Stimulated activated effector memory CD8-positive, alpha-beta T cell treated with anti-CD3 and anti-CD28 coated beads, Interleukin-12 subunit alpha, Interleukin-12 subunit beta, amount 100 ng/mL, for 72 hours (primary cell): ENCODE results near the gene ITGB3BP.
"Not testable (repeated sequence)": the region's sequence is repeated elsewhere in the genome, so short reads cannot be mapped to it uniquely, and the experiment has no call there.

Experiments used
- ATAC-seq: fragments of 150-1000 bp; cut with Tn5 transposase; 2 replicates; pipeline ENCODE4 v1.10.0; 2021
- DNase-seq, 2 donors: peaks; one replicate each; pipeline ENCODE4 v3.0.0; 2021 to 2022; ENCODE audit warnings: low spot score in 2 of 2
- H3K27ac Mint-ChIP-seq: one replicate; pipeline ENCODE4 v1.8.0; 2022; ENCODE audit warnings: mild to moderate bottlenecking, mixed read lengths
- H3K36me3 Mint-ChIP-seq: one replicate; pipeline ENCODE4 v1.8.0; 2022; ENCODE audit warnings: mild to moderate bottlenecking, mixed read lengths
- H3K4me1 Mint-ChIP-seq: one replicate; pipeline ENCODE4 v1.8.0; 2022; ENCODE audit warnings: mixed read lengths
- H3K4me3 Mint-ChIP-seq: one replicate; pipeline ENCODE4 v1.8.0; 2022; ENCODE audit warnings: mild to moderate bottlenecking, mixed read lengths
- H3K9me3 Mint-ChIP-seq: one replicate; pipeline ENCODE4 v1.8.0; 2022; ENCODE audit warnings: mixed read lengths

Gene ITGB3BP

GRCh38 chr1:63466759-63467158 is 56.3 kb downstream of the ITGB3BP start:
- Mint-ChIP-seq H3K36me3 (peaks cover 4% of the 10 kb centered on the region), H3K9me3 (peaks cover 6% of the 10 kb centered on the region), H3K27ac (no peak overlapping the region), H3K4me3 (no peak overlapping the region), H3K4me1 (no peaks in the 10 kb centered on the region)
- DNase-seq (no peak), ATAC-seq (no peak)

- no peak overlapping the region for H3K27ac Mint-ChIP-seq
- DNase-seq (no peak), ATAC-seq (no peak)
- no peak overlapping the region for H3K4me3 Mint-ChIP-seq
- no peaks in the 10 kb centered on the region for H3K4me1 Mint-ChIP-seq
- peaks cover 6% of the 10 kb centered on the region for H3K9me3 Mint-ChIP-seq
- peaks cover 6% of the 10 kb centered on the region for H3K36me3 Mint-ChIP-seq
These were observed 56.8 kb downstream of the ITGB3BP start for GRCh38 chr1:63466181-63466580.

- no peak for DNase-seq
- H3K9me3 Mint-ChIP-seq: peaks cover 6% of the 10 kb centered on the region
- H3K4me1 Mint-ChIP-seq: no peaks in the 10 kb centered on the region
- H3K27ac Mint-ChIP-seq: no peak overlapping the region
- no peak for ATAC-seq
- H3K36me3 Mint-ChIP-seq: peaks cover 6% of the 10 kb centered on the region
- H3K4me3 Mint-ChIP-seq: no peak overlapping the region
These were observed 59.8 kb downstream of the ITGB3BP start for GRCh38 chr1:63463248-63463647.

GRCh38 chr1:63461661-63462230 is 61.3 kb downstream of the ITGB3BP start:
- H3K4me1 Mint-ChIP-seq: no peaks in the 10 kb centered on the region
- no peak for ATAC-seq
- no peak overlapping the region for H3K4me3 Mint-ChIP-seq
- DNase-seq: no peak
- peaks cover 6% of the 10 kb centered on the region for H3K9me3 Mint-ChIP-seq
- no peak overlapping the region for H3K27ac Mint-ChIP-seq
- peaks cover 6% of the 10 kb centered on the region for H3K36me3 Mint-ChIP-seq

GRCh38 chr1:63458750-63459149 is 64.3 kb downstream of the ITGB3BP start:
- H3K36me3 Mint-ChIP-seq: peaks cover 6% of the 10 kb centered on the region
- no peaks in the 10 kb centered on the region for H3K4me1 Mint-ChIP-seq
- ATAC-seq: no peak

GRCh38 chr1:63454269-63454668 is 68.8 kb downstream of the ITGB3BP start:
- H3K9me3 Mint-ChIP-seq: no peaks in the 10 kb centered on the region
- DNase-seq (no peak), ATAC-seq (no peak)
- H3K27ac Mint-ChIP-seq: no peak overlapping the region
- no peaks in the 10 kb centered on the region for H3K36me3 Mint-ChIP-seq
- H3K4me1 Mint-ChIP-seq: no peaks in the 10 kb centered on the region
- H3K4me3 Mint-ChIP-seq: no peak overlapping the region

More at GRCh38 chr1:63458750-63459149, 64.3 kb downstream of the ITGB3BP start:
- no peak for DNase-seq
- peaks cover 6% of the 10 kb centered on the region for H3K9me3 Mint-ChIP-seq
- H3K4me3 Mint-ChIP-seq: no peak overlapping the region
- no peak overlapping the region for H3K27ac Mint-ChIP-seq

- H3K36me3 Mint-ChIP-seq: no peaks in the 10 kb centered on the region
- no peak overlapping the region for H3K4me3 Mint-ChIP-seq
- DNase-seq (no peak), ATAC-seq (no peak)
- no peak overlapping the region for H3K27ac Mint-ChIP-seq
- no peaks in the 10 kb centered on the region for H3K4me1 Mint-ChIP-seq
- H3K9me3 Mint-ChIP-seq: no peaks in the 10 kb centered on the region
These were observed 69.8 kb downstream of the ITGB3BP start for GRCh38 chr1:63453232-63453631.

- no peaks in the 10 kb centered on the region for H3K9me3 Mint-ChIP-seq
- no peak overlapping the region for H3K27ac Mint-ChIP-seq
- DNase-seq (no peak), ATAC-seq (no peak)
- no peaks in the 10 kb centered on the region for H3K36me3 Mint-ChIP-seq
- no peaks in the 10 kb centered on the region for H3K4me1 Mint-ChIP-seq
- no peak overlapping the region for H3K4me3 Mint-ChIP-seq
These were observed 72.6 kb downstream of the ITGB3BP start for GRCh38 chr1:63450416-63450815.

GRCh38 chr1:63448731-63449246 is 74.2 kb downstream of the ITGB3BP start:
- DNase-seq: no peak
- no peak for ATAC-seq
- Mint-ChIP-seq H3K9me3 (no peaks in the 10 kb centered on the region), H3K36me3 (no peaks in the 10 kb centered on the region), H3K27ac (no peak overlapping the region), H3K4me3 (no peak overlapping the region), H3K4me1 (no peaks in the 10 kb centered on the region)

GRCh38 chr1:63442141-63442475 is 80.9 kb downstream of the ITGB3BP start:
- Mint-ChIP-seq H3K9me3 (no peaks in the 10 kb centered on the region), H3K36me3 (peaks cover 8% of the 10 kb centered on the region), H3K27ac (no peak overlapping the region), H3K4me1 (no peaks in the 10 kb centered on the region), H3K4me3 (no peak overlapping the region)
- DNase-seq (no peak), ATAC-seq (no peak)

GRCh38 chr1:63435161-63435560 is 87.9 kb downstream of the ITGB3BP start:
- DNase-seq (no peak), ATAC-seq (no peak)
- Mint-ChIP-seq H3K27ac (no peak overlapping the region), H3K4me3 (no peak overlapping the region), H3K4me1 (no peaks in the 10 kb centered on the region), H3K9me3 (no peaks in the 10 kb centered on the region), H3K36me3 (peaks cover 13% of the 10 kb centered on the region)

GRCh38 chr1:63429281-63429680 is 93.7 kb downstream of the ITGB3BP start:
- Mint-ChIP-seq H3K9me3 (no peaks in the 10 kb centered on the region), H3K27ac (no peak overlapping the region), H3K4me1 (no peaks in the 10 kb centered on the region), H3K4me3 (no peak overlapping the region), H3K36me3 (peaks cover 10% of the 10 kb centered on the region)
- ATAC-seq (no peak), DNase-seq (no peak)

GRCh38 chr1:63428815-63429214 is 94.2 kb downstream of the ITGB3BP start:
- no peak overlapping the region for H3K27ac Mint-ChIP-seq
- H3K36me3 Mint-ChIP-seq: peaks cover 10% of the 10 kb centered on the region
- no peak for DNase-seq
- no peaks in the 10 kb centered on the region for H3K9me3 Mint-ChIP-seq
- H3K4me1 Mint-ChIP-seq: no peaks in the 10 kb centered on the region
- H3K4me3 Mint-ChIP-seq: no peak overlapping the region
- no peak for ATAC-seq

- H3K9me3 Mint-ChIP-seq: no peaks in the 10 kb centered on the region
- no peaks in the 10 kb centered on the region for H3K4me1 Mint-ChIP-seq
- no peak overlapping the region for H3K27ac Mint-ChIP-seq
- no peak for ATAC-seq
- no peak overlapping the region for H3K4me3 Mint-ChIP-seq
- DNase-seq: no peak
- H3K36me3 Mint-ChIP-seq: peaks cover 17% of the 10 kb centered on the region
These were observed 99.4 kb downstream of the ITGB3BP start for GRCh38 chr1:63423649-63424048.

GRCh38 chr1:63420746-63421145 is 102.3 kb downstream of the ITGB3BP start:
- not testable (repeated sequence) for DNase-seq, H3K4me3 Mint-ChIP-seq, ATAC-seq, H3K27ac Mint-ChIP-seq, H3K4me1 Mint-ChIP-seq, H3K9me3 Mint-ChIP-seq
- peaks cover 34% of the 10 kb centered on the region for H3K36me3 Mint-ChIP-seq

GRCh38 chr1:63418101-63418500 is 104.9 kb downstream of the ITGB3BP start:
- H3K27ac Mint-ChIP-seq: no peak overlapping the region
- H3K36me3 Mint-ChIP-seq: peaks cover 48% of the 10 kb centered on the region
- no peaks in the 10 kb centered on the region for H3K4me1 Mint-ChIP-seq
- no peak overlapping the region for H3K4me3 Mint-ChIP-seq
- H3K9me3 Mint-ChIP-seq: no peaks in the 10 kb centered on the region
- ATAC-seq (no peak), DNase-seq (no peak)
